ENCODE measurements around the gene CCDC177.
"Not testable (repeated sequence)": the region's sequence is repeated elsewhere in the genome, so short reads cannot be mapped to it uniquely, and the experiment has no call there.

The CCDC177 gene

DNA sequence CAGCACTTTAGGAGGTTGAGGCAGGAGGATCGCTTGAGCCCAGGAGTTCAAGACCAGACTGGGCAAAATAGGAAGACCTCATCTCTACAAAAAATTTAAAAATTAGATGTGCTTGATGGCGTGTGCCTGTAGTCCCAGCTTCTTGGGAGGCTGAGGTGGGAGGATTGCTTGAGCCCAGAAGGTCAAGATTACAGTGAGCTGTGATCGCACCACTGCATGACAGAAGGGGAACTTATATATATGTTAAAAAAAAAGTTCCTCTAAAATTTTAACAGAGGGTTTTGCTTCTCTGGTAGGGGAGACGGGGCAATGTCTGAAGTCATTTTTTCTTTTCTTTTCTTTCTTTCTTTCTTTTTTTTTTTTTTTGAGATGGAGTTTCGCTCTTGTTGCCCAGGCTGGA is 24.8 kb upstream of the CCDC177 start:
- not testable (repeated sequence) for DNase-seq

DNA sequence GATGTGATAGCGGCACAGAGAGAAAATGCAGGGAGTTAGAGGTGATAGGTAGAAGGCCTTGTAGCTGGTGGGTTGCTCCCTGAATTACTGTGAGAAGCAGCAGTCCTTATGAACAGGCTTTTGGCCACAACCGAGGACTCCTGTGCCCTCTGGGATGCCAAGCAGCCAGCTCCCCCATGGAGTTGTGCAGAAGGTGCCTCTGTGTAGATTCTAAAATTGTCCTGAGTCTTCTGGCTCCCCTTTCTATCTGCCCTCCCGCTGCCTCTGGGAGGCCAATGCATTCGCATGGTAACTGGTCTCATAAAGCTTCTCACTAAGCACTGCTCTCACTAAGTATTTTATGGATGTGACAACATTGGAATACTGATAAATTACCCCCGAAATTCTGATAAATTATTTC is 20.7 kb upstream of the CCDC177 start:
- no peak for DNase-seq

GRCh38 chr14:69594846-69595245 is 20.2 kb upstream of the CCDC177 start:
- DNase-seq = no peak

- DNase-seq = peak; percentile 91
Measured at GRCh38 chr14:69593018-69593677, 18.5 kb upstream of the CCDC177 start.

DNA sequence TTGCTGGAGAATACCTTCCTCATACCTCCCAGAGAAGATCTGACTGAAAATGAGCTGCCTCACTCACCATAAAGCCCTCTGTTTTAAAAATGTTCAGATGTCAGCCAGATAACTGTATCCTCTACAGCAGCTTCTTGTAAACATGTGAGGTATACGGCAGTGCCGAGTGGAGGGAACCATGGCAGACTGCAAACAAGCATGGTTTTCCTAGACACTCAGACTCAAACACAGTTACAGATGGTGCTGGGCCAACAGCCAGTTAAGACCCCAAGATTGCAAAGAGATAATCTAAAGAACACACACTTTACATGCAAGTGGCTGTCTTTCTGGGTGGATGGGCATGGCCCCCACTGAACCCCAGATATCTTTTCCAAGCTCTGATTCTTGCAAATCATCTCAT is 16.6 kb upstream of the CCDC177 start:
- DNase-seq = no peak

- no peak for DNase-seq
Measured at GRCh38 chr14:69587389-69587788, 12.7 kb upstream of the CCDC177 start.

- peak; percentile 59 for DNase-seq
Measured at GRCh38 chr14:69586404-69586803, 11.7 kb upstream of the CCDC177 start.

- no peak for DNase-seq
Measured at GRCh38 chr14:69584389-69584788, 9.7 kb upstream of the CCDC177 start.

GRCh38 chr14:69582829-69583228 is 8.2 kb upstream of the CCDC177 start:
- no peak for DNase-seq

- DNase-seq = peak; percentile 59
Measured at GRCh38 chr14:69582212-69582611, 7.5 kb upstream of the CCDC177 start.

DNA sequence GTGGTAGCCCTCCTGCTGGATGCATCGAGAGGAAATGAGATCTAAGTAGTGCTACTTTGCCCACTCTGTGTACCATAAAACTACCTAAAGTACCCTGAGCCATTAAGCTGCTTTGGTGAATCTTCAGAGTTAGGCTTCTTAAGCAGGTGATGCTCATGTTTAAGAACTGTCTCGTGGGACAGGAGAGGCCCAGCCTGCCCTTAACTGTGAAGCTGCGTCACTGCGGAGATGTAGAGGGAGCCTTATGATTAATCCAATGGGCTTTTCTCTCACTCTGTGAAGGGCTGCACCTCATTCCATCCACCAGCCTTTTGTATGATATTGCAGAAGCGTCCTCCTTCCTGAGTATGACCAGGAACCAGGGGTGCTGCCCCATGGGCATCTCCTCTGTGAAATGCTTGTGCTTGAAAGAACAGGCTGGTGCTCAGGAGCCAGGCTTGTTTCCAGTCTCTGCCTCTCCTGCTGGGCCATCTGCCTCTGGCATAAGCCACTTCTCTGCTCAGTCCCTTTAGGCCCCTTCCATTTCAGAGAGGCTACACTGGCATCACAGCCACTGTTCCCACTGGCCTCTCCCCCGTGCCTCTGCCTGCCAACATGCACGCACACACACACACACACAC is 6.8 kb upstream of the CCDC177 start:
- DNase-seq = no peak

DNA sequence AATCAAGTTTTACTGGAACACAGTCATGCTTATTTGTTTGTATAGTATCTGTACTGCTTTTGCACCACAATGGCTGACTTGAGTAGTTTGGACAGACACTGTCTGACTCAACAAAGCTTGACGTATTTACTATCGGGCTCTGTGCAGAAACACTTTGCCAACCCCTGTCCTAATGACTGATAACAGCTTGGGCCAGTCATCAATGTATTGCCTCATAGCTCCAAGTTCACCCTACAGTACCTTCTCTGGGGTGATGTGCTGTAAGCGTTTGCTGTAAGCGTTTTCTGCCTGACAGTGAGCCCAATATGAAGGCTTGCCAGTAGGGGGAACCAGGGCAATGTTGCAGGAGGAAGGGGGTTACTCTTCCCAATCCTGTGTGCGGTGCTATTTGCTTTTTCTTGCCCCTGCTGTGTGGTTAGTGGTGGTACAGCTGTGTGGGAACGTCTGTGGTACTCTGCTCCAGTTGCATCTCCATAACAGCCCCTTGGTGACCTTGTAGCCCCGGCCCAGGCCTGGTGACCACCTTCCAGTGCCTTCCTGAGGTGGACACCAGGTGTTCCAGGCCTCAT is 5.4 kb upstream of the CCDC177 start:
- peak; percentile 82 for DNase-seq

- no peak for DNase-seq
Measured at GRCh38 chr14:69579476-69579875, 4.8 kb upstream of the CCDC177 start.

GRCh38 chr14:69574954-69575295 is 254 bp upstream of the CCDC177 start:
- no peak for DNase-seq

- no peak for DNase-seq
Measured at GRCh38 chr14:69573831-69574262, 824 bp downstream of the CCDC177 start.

DNA sequence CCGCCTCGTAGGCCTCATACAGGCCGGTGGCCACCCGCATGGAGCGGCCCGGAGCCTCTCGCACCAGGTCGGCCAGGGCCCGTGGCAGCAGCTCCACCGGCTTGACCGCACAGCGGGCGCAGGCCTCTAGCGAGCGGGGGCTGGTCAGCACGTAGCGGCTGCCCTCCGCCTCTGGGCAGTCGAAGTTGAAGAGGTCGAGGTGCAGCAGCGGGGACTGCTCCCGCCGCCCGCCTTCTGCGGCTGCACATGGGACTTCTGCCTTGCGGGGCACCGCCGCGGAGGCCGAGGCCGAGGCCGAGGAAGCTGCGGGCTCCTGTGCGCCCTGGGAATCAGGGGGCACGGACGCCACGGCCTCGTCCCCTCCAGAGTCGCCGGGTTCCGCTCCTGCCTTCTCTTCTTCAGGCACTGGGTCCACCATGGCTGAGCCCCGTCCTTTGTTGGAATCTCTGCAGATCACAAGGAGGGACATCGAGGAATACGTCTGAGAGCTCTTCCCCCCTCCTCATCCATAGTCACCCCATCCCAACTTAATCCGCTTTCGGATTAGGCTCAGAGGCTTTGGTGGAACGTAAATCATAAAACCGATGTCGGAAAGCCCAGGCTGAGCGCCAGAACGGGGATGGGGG is 1.4 kb downstream of the CCDC177 start:
- no peak for DNase-seq

- DNase-seq = no peak
Measured at GRCh38 chr14:69572841-69573135, 1.9 kb downstream of the CCDC177 start.

- DNase-seq = no peak
Measured at GRCh38 chr14:69572030-69572840, 2.4 kb downstream of the CCDC177 start.

GRCh38 chr14:69571449-69572029 is 3.1 kb downstream of the CCDC177 start:
- no peak for DNase-seq

- DNase-seq = no peak
Measured at GRCh38 chr14:69570836-69571330, 3.8 kb downstream of the CCDC177 start.

- no peak for DNase-seq
Measured at GRCh38 chr14:69569859-69570258, 4.8 kb downstream of the CCDC177 start.

GRCh38 chr14:69567563-69567962 is 7.1 kb downstream of the CCDC177 start:
- DNase-seq = no peak

GRCh38 chr14:69561893-69562292 is 12.8 kb downstream of the CCDC177 start:
- DNase-seq = no peak
